ENCODE results near the gene THEM5.
A peak's percentile ranks its signal among the peaks of the same experiment; 100 is the strongest.
"Not testable (repeated sequence)": the region's sequence is repeated elsewhere in the genome, so short reads cannot be mapped to it uniquely, and the experiment has no call there.

THEM5 gene

DNA sequence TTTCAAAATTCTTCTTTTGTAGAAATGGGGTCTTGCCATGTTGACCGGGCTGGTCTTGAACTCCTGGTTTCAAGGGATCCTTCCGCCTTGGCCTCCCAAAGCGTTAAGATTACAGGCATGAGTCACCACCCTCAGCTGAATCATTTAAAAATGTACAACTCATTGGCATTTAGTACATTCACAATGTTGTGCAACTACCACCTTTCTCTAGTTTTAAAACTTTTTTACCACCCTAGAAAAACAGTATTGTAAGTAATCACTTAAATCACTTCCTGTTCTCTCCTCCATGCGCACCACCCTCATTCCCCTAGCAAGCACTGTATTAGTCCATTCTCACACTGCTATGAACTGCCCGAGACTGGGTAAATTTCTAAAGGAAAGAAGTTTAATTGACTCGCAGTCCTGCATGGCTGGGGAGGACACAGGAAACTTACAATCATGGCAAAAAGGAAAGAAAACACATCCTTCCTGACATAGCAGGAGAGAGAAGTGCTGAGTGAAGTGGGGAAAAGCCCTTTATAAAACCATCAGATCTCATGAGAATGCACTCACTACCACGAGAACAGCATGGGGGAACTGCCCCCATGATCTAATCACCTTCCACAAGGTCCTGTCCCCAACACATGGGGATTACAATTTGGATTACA lies 14.4 kb upstream of the THEM5 start:
- peak; percentile 32 for DNase-seq (ENCODE audit: low spot score)

DNA sequence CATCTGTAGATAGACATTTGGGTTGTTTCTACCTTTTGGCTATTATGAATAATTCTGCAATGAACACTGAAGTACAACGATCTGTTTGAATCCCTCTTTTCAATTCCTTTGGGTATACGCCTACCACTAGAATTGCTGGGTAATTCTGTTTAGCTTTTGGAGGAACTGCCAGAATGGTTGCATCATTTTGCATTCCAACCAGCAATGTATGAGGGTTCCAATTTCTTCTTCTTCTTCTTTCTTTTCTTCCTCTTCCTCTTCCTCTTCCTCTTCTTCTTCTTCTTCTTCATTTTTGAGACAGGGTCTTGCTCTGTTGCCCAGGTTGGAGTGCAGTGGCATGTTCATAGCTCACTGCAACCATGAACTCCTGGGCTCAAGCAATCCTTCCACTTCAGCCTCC lies 13.8 kb upstream of the THEM5 start:
- DNase-seq (ENCODE audit: low spot score), result no peak

DNA sequence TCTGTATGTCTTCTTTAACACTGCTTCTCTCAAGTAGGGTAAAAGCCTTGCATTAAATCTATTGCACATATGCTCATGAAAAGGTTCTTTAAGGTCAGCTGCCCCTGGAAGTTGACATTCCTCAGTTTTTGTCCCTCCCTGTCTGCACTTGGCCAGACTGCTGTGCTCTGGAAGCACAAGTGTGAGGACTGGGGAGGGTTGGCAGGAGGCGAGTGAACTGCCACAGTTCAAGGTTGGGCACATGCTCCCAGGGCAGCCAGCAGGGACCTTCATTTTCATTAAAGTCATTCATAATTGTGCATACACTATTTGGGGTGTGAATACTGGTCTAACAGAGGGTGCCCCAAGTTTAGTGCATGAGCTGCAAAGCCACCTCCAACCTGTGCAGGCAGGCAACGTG lies 10.9 kb upstream of the THEM5 start:
- no peak for DNase-seq (ENCODE audit: low spot score)

DNA sequence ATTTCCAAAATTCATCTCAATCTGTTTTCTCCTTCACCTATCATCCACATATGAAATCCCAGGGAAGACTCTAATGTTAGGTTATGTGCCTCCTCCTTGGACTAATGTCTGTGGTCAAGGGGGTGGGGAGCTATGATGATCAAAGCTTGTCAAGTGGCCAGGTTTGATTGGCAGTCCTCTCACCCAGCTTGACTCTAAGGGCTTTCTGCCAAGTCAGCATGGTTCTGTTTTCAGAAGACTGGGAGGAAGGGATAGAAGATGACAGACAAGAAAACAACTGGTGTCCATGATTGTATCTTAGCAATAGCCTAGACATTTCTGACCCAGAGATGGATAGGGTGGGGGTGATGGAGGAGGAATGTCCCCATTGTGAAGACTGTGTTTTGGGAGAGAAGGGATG lies 9.1 kb upstream of the THEM5 start:
- DNase-seq (ENCODE audit: low spot score), result no peak

DNA sequence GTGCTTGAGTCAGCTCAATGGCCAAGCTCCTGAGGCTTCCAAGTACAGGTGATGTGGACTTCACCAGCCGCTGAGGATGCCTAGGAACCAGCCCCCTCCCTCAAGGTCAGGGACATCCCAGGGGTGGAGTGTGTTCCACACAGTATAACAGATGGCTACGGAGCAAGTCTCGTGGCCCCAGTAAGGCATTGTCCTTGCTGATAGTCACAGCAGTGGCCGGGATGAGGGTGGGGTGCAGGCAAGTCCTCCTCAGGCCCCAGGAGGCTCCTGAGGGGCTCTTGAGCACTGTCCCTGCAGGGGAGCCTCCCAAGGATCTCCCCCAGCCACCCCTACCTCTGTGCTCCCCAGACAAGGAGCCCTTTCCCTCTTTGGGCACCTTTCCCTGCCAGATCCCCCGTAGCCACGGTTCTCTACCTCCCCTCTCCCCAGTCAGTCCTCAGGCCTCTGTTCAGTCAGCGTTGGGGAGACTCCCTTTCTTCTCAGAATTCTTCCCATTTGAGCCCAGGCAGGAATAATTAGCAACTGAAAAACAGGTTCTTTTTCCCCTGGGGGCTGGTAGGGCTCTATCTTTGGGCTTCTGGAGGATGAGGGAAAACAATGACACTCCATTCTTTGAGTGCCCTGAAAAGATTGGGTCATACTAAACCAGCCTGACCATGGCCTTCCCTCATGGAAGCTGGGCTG lies 7.1 kb upstream of the THEM5 start:
- DNase-seq (ENCODE audit: low spot score), result no peak

DNA sequence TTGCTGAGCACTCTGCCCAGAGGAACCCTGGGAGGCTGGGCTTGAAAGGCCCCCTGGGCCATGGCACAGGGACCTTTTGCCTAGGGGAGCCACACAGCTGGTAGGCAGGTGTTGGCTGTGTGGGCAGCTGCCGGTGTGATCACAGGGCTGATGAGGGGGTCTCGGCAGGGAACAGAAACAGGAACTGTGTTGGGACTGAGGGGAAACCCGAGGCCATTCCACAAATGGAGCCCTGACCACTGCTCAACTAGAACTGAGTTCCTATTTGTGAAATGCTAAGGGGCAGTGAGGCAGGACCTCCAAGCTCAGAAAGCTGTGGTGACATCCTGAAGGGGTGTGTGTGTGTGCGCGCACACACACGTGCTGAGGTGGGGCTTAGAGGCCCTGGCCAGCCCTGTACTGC lies 6.4 kb upstream of the THEM5 start:
- no peak for DNase-seq (ENCODE audit: low spot score)

DNA sequence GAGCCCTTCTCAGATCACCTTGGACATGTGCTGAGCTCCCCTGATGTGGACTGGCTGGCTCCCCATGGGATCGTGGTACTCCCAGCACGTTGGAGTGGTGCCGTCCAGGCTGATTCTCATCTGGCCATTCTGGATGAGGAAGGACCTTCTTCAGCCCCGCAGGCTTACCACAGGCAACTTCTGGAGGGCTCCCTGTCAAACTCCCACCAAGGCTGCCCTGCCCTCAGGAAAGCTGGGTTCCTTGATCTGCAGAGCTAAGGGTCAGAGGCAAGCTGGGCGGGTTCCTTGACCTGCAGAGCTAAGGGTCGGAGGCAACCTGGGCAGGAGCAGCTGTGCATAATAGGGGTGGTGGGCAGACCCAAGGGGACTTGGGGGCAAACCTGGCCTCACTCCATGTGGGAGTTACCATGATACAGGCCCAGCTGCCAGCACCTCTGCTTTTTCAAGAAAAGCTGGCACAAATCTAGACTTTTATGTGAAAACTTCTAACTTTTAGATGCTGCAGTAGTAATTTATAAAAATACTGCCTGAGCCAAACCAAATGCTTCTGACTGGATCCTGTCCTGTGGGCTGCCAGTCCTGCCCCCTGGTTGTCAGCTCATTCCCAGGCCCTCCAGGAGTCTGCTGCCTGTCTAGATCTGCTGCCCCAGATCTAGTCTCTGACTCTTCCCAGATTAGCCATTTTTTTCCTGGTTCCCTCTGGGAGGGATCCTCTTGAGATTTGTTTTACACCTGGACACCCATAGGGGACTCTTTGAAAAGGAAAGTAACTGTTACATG lies 5.6 kb upstream of the THEM5 start:
- DNase-seq (ENCODE audit: low spot score), result no peak

DNA sequence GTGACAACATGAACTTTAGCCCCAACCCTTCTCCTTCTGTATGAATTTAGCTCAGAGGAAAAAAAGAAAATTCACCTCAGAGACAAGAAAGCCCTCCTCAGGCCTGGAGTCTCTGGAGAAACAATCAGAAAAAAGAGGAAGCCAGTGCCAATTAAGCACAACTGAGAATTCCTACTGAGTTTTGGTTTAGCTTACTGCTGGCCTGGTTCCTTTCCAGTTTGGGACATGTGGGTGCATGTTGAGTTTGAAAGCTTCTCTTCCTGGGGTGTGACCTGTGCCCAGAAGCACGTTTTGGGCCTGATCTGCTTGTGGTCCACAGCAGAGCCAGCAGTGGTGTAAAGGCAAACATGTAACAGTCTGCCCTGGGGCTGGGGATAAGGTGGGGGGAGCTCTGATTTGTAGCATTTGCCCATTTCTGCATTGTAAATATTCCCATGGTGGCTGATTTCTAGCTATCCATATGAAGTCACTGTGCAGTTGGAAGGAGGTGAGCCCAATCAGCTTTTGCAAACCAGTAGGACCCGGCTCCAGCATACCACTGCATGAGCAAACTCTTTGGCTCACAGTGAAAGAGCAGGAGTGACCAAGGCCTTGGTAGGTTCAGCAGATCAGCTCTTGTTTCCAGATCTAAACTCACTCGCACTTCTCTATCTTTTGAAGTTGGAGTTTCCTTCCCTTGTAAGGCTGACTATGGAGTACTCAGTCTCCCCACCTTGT lies 4.7 kb upstream of the THEM5 start:
- DNase-seq (ENCODE audit: low spot score), result no peak

DNA sequence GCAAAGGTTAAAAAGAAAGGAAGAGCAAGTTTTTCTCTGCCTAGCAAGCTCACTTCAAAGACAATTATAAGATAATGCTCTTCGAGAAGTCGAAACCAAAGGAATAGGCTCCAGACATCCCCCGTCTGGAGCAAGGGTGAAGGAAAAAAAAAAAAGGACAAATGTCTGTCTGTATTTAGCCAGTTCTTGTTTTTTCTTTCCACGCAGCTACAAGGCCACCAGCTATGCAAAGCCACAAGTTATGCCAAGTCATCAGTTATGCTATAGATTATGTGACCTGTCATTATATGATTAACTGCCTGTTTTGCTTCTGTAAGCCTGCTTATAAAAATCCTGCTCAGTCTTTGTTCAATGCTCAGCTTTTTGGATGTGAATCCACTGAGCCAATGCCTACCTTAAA lies 2.4 kb upstream of the THEM5 start:
- DNase-seq (ENCODE audit: low spot score), result no peak

DNA sequence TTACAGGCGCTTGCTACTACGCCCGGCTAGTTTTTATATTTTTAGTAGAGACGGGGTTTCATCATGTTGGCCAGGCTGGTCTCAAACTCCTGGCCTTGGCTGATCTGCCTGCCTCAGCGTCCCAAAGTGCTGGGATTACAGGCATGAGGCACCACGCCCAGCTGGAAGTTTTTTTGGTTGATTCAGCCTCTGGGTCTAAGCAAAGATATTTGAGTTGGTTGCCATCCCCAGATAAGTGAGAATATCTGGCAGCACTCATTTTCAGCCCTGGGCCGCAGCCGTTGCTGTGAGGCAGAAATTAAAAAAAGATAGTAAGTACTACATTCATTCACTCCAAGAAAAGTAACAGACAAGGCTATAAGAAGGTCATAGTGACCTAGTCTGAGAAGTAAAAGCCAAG lies 2.0 kb upstream of the THEM5 start:
- not testable (repeated sequence) for DNase-seq (ENCODE audit: low spot score)

DNA sequence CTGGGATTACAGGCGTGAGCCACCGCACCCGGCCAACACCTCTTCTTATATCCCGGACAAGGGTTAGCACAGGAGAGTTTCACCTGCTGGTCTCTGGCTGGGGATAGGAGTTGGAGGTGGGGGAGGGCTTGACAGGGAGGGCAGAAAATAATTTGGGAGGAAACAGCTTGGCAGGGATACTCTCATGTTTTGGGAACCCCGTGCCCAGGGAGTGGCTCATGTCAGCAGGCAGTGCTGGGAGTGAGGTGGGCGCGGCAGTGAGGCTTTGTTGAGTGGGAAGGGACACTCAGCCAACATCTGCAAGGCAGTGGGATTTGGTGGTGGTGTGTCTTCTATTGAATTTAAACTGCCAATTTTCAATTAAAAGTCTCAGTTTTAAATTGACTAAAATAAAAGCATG lies 1.1 kb upstream of the THEM5 start:
- DNase-seq (ENCODE audit: low spot score), result no peak

DNA sequence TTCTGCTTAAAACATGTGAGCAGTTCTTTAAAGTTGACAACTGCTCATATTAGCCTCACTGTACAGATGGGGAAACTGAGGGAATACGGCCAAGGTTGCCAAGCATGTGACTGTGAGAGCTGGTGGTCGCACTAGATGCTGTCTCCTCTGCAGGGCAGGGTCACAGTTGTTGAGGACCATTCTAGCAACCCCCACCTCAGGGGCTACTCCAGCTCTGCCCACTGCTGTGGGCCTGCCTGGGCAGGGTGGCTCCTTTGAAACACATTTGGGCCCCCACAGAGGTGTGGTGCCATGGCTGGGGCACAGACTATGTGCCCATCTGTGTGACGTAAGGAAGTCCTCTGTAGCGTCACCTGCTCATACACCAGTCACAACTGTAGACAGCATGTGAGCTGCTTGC lies 779 bp downstream of the THEM5 start:
- no peak for DNase-seq (ENCODE audit: low spot score)

DNA sequence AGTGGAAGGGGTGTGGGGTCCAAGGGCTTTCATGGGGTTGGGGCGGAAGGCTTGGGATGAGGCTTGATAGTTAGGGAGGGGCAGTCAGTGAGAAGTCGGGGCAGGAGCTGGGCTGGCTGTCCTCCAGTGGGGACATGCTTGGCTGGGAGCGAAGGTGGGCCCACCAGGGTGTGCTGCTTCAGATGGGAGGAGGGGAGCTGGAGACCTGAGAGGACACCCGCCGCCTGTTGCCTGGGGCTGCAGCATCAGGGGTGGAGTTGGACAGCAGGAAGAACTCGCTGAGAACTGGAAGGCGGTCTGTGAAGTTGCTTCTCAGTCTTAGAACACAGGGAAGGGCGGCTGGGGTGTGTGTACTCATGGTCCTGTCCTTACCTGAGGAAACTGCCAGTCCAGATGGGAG lies 1.6 kb downstream of the THEM5 start:
- no peak for DNase-seq (ENCODE audit: low spot score)

DNA sequence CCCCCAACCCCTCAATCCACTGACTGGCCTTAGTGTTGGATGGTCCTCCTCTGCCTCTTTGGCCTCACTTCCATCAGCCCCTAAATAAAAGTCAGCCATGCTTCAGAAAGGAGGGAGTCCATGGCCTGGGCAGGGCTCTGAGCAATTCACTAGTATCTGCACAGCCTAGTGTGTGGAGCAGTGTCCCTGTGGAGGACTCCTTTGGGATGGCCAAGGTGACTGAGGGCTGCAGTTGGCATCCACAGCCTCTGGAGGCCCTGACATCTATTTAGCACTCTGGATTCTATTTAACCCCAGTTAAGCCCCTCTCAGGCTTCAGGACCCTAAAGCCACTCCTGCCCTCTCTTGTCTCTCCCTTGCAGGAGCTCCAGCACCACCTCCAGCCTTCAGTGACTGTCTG lies 3.6 kb downstream of the THEM5 start:
- no peak for DNase-seq (ENCODE audit: low spot score)

DNA sequence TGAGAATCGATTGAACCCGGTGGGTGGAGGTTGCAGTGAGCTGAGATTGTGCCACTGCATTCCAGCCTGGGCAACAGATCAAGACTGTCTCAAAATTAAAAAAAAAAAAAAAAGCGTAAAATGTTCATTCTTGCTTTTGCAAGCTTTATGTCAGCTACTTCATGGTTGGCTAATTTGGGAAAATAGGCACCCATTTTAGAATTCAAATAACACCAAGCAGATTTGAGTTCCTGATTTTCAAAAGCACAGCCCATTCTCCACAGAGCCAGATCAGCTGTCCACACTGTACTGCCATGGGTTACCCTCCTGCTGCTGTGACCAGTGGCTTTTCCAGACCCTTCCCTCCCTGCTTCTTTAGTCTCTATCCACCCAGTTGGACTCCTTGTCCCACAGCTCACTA lies 4.4 kb downstream of the THEM5 start:
- no peak for DNase-seq (ENCODE audit: low spot score)

DNA sequence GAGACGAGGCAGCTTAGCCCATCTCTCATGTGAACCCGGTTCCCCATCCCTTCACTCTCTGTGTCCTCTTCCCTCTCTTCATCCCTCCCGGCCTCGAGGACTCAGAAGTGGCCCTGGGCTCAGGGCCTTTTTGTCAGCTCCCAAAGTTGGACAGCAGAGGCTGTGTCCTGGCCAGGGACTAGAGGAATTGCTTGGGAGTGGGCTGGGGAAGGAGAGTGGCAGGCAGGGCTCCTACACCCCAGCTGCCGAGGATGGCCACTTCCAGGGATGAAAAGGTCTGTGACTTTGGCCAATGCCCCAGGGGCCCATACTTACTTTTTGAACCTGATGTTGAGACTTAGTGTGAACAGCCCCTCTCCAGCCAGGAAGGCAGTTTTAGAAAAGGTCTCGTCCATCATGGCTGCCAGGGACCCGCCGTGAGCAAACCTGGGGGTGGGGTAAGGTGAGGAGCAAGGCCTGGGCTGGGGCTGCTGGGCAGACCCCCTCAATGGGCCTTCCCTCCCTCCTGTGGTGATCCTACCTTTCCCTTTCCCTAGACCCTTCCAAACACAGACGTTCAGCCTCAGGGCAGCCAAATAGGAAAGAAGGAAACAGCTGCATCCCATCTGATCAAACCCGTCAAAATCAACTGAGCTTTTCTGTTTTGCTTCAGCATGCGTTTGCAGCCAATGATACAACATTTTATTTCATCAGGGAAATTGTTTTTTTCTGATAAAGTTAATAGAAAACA lies 5.5 kb downstream of the THEM5 start:
- no peak for DNase-seq (ENCODE audit: low spot score)

DNA sequence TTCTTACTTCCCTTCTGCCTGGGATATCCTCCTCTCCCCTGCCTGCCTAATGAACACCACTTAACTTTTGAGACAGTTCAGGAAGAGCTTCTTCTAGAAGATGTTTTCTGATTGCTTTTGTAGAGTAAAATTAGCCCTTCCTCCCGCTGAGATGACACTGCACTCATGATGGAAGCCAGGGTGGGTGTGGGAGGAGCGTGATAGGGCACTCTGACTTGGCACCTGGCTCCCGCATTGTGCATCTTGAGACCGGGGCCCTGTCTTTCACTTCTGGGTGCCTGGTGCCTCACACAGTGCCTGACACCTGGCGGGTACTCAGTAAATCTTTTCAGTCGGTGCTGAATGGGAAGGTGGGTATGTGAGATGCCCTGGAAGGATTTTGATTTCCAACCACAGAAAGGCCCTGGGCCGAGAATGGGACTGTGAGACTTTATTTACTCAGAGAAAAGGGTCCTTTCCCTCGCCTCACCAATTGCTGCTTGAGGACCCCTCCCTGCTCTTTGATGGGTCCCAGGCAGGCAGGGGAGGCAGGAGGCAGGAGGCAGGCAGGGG lies 6.8 kb downstream of the THEM5 start:
- no peak for DNase-seq (ENCODE audit: low spot score)

DNA sequence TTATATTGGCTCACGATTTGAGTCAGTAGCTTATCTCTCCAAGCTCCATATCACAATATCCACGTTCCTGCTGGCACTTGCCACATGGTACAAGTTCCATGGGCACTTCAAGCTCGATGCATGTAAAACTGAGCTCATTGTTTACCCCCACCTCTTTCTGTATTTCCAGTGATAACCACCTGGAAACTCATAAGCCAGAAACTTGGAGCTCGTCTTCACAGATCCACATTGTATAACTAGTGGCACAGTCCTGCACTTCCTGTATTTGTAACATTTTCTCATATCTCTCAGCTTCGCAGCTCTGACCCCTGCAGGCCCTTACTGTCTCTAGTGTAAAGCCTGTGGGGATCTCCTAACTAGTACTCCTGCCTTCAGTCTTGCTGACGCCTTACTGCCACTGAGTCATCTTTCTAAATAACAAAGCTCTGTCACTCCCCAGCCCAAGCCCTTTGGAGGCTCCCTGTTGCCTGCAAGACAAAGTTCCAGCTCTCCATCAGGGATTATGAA lies 7.4 kb downstream of the THEM5 start:
- no peak for DNase-seq (ENCODE audit: low spot score)

DNA sequence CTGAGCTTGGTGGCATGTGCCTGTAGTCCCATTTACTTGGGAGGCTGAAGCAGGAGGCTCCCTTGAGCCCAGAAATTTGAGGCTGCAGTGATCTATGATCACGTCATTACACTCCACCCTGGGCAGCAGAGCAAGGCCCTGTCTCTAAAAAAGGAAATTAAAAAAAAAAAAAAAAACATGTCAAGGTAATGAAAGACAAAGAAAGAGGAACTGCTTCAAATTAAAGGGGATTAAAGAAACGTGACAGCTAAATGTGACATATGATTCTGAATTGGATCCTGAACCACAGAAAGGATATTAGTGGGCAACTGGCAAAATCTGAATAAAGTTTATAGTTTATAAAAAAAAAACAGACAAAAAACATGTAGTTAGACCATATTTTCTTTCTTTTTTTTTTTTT lies 10.1 kb downstream of the THEM5 start:
- DNase-seq (ENCODE audit: low spot score), result no peak

DNA sequence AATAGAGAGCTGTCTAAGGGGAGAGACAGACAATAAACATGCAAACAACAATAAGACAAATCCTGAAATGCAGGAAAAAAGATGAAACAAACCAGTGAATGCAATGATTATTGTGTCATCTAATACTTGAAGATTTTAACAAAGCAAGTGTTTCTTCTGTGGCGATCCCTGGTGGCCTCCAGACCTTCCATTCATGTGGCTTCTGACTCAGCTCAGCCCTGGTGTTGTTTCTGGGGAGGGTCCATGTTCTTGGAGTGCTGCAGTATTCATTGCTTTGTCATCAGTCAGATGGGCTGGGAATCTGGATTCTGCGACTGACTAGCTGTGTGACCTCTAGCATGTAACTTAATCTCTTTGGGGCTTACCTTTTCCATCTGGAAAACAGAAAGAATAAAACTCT lies 12.4 kb downstream of the THEM5 start:
- peak; percentile 39 for DNase-seq (ENCODE audit: low spot score)

DNA sequence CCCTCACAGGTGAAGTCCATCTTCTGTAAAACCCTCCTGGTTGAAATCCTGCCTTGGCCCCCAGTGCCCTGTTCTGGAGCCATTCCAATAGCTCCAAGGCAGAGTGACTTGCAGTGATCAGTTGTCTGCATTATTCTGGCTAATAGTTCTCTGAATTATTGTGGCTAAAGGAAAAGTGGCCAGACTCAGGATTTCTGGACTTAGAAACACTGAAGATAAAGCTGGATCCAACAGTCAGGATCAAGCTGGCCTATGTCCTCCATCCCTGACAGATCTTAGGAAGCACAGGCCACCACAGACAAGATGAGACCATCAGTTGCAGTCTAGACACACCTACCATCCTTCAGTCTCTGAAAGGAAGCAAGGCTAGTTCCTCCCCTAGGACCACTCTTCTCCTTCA lies 13.1 kb downstream of the THEM5 start:
- DNase-seq (ENCODE audit: low spot score), result no peak
